Osteoblast (primary cell): ENCODE measurements around the gene CPNE6. TPM values are rescaled to one million over a fixed set of nuclear protein-coding genes. Genes with fewer than 3 reads are reported as not detected.

Experiments
- DNase-seq: peaks from one replicate; pipeline ENCODE4 v3.0.0; 2011; ENCODE audit warnings: low spot score, mixed read lengths; ENCODE audit not compliant: insufficient read length; ENCODE audit errors: missing footprints
- H2AFZ ChIP-seq: 2 replicates; pipeline ENCODE4 v1.6.0; 2011; ENCODE audit warnings: mild to moderate bottlenecking, low read length
- H3K27ac ChIP-seq: 2 replicates; pipeline ENCODE4 v1.5.1; 2011; ENCODE audit warnings: mild to moderate bottlenecking, low read depth, low read length, moderate library complexity
- H3K27me3 ChIP-seq: 2 replicates; pipeline ENCODE4 v1.6.0; 2012; ENCODE audit warnings: mild to moderate bottlenecking, control low read depth, inconsistent platforms, low read length, moderate library complexity; ENCODE audit not compliant: insufficient read depth
- H3K36me3 ChIP-seq: 2 replicates; pipeline ENCODE4 v1.5.1; 2011; ENCODE audit warnings: mild to moderate bottlenecking, low read length, control low read depth, moderate library complexity; ENCODE audit not compliant: insufficient read depth
- H3K4me1 ChIP-seq: 2 replicates; pipeline ENCODE4 v1.5.1; 2011; ENCODE audit warnings: mild to moderate bottlenecking, low read length, control low read depth, moderate library complexity; ENCODE audit not compliant: insufficient read depth
- H3K4me2 ChIP-seq: 2 replicates; pipeline ENCODE4 v1.6.0; 2011; ENCODE audit warnings: mild to moderate bottlenecking, low read length; ENCODE audit not compliant: insufficient read depth
- H3K4me3 ChIP-seq: fragments of 200-600 bp; sonication (generic); 3 replicates; pipeline ENCODE4 v1.5.1; 2012; ENCODE audit warnings: mild to moderate bottlenecking, low read length, inconsistent platforms; ENCODE audit not compliant: insufficient read depth
- H3K79me2 ChIP-seq: 2 replicates; pipeline ENCODE4 v1.6.0; 2012; ENCODE audit warnings: mild to moderate bottlenecking, low read length, control low read depth, inconsistent platforms; ENCODE audit not compliant: insufficient read depth
- H3K9me3 ChIP-seq: 2 replicates; pipeline ENCODE4 v1.5.1; 2011; ENCODE audit warnings: low read depth, low read length, control low read depth
- H4K20me1 ChIP-seq: 2 replicates; pipeline ENCODE4 v1.6.0; 2012; ENCODE audit warnings: mild to moderate bottlenecking, low read length, control low read depth; ENCODE audit not compliant: insufficient read depth
- total RNA-seq: library from RNA; depleted of rRNA; stranded (reverse); fragments of >200 nt; gene quantifications from 2 replicates; pipeline ENCODE4 v1.2.3, GENCODE V29; 2012
- TF ChIP-seq, protein P1 (sequence below): IDR thresholded peaks from 2 replicates; pipeline ENCODE4 v1.5.1; 2011; ENCODE audit warnings: mild to moderate bottlenecking, low read depth, low read length, moderate library complexity; ENCODE audit errors: extremely low read depth

The CPNE6 gene
- total RNA-seq, 1 donor = not detected

DNA sequence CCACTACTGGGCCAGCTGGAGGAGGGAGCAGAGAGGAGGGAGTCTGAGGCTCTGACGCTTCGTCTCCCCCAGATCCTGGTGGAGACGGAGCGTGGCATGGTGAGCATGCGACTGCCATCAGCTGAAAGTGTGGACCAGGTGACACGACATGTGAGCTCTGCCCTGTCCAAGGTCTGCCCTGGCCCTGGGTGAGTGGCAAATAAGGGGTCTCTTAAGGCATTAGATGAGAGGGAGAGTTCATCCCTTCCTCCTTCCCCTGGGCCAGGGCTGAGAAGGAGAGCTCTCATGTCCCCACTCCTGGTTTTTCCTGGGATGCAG lies 17.1 kb upstream of the CPNE6 start:
- Histone ChIP-seq H3K9me3 (no peaks in the 10 kb centered on the region), H2AFZ (no peak overlapping the region), H3K27me3 (peaks cover 30% of the 10 kb centered on the region), H3K36me3 (no peaks in the 10 kb centered on the region), H3K4me3 (no peak overlapping the region), H3K27ac (no peak overlapping the region), H3K4me1 (peaks cover 6% of the 10 kb centered on the region), H4K20me1 (peaks cover 4% of the 10 kb centered on the region), H3K79me2 (no peaks in the 10 kb centered on the region), H3K4me2 (no peak overlapping the region)
- peak; percentile 70 for DNase-seq
- TF ChIP-seq, protein P1, sequence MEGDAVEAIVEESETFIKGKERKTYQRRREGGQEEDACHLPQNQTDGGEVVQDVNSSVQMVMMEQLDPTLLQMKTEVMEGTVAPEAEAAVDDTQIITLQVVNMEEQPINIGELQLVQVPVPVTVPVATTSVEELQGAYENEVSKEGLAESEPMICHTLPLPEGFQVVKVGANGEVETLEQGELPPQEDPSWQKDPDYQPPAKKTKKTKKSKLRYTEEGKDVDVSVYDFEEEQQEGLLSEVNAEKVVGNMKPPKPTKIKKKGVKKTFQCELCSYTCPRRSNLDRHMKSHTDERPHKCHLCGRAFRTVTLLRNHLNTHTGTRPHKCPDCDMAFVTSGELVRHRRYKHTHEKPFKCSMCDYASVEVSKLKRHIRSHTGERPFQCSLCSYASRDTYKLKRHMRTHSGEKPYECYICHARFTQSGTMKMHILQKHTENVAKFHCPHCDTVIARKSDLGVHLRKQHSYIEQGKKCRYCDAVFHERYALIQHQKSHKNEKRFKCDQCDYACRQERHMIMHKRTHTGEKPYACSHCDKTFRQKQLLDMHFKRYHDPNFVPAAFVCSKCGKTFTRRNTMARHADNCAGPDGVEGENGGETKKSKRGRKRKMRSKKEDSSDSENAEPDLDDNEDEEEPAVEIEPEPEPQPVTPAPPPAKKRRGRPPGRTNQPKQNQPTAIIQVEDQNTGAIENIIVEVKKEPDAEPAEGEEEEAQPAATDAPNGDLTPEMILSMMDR = no peak

DNA sequence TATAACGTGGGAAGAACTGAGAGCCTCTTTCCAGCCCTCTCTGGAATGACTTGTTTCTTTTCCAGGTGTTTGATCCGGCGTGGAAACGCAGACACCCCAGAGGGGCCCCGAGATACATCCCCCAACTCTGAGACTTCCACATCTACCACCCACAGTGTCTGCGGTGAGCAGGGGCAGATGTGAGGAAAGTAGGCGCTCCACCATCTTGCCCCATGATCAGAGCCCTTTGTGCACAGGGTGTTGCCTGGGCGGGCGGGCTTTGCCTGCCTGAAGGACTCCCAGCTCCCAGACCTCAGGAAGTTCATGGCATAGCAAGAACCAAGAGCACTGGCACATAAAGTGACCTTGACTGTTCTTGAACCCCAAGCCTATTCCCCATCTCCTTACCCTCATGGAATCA lies 16.7 kb upstream of the CPNE6 start:
- H3K4me2 ChIP-seq = no peak overlapping the region
- no peaks in the 10 kb centered on the region for H3K79me2 ChIP-seq
- peaks cover 4% of the 10 kb centered on the region for H4K20me1 ChIP-seq
- no peak for DNase-seq
- H3K36me3 ChIP-seq = no peaks in the 10 kb centered on the region
- H2AFZ ChIP-seq = no peak overlapping the region
- H3K9me3 ChIP-seq = no peaks in the 10 kb centered on the region
- no peak overlapping the region for H3K27ac ChIP-seq
- no peak overlapping the region for H3K4me3 ChIP-seq
- H3K27me3 ChIP-seq = peaks cover 30% of the 10 kb centered on the region
- TF ChIP-seq, protein P1 = no peak
- peaks cover 6% of the 10 kb centered on the region for H3K4me1 ChIP-seq

DNA sequence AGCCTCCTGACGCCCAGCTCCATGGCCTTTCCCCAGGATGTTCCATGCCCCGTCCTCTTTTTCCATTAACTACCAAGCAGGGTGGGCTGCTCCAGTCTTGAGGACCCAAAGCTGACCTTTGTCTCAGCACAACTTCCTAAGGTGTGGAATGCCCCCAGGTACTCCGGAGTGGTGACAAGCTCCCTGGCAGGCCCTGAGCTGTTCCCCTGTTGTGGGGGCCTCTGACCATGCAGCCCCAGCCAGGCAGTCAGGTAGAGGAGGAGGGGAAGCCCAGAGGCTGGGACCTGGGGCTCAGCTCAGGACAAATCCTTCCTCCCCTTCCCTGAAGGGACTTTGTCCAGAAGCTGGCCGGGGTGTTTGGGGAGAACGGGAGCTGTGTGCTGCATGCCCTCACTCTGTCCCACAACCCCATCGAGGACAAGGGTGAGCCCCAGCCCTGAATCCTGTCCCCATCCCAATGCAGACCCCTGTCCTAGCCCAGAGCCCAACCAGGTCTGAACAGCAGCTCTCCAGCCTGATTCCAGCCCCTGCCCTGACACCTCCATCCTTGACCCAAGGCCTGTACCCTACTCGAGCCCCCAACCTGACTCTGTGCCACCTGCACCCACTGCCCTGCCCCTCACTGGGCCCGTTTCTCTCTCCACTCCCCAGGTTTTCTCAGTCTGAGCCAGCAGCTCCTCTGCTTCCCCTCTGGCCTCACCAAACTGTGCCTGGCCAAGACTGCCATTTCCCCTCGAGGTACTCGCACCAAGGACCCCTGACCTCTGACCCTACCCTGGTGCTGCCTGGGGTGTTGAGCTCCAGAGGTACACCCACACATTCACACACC lies 15.2 kb upstream of the CPNE6 start:
- no peak overlapping the region for H3K4me2 ChIP-seq
- H3K4me1 ChIP-seq = peaks cover 6% of the 10 kb centered on the region
- H3K79me2 ChIP-seq = no peaks in the 10 kb centered on the region
- no peak overlapping the region for H2AFZ ChIP-seq
- no peaks in the 10 kb centered on the region for H3K9me3 ChIP-seq
- peak; percentile 50 for DNase-seq
- no peaks in the 10 kb centered on the region for H3K36me3 ChIP-seq
- TF ChIP-seq, protein P1 = no peak
- no peak overlapping the region for H3K4me3 ChIP-seq
- peaks cover 4% of the 10 kb centered on the region for H4K20me1 ChIP-seq
- H3K27ac ChIP-seq = no peak overlapping the region
- H3K27me3 ChIP-seq = peaks cover 18% of the 10 kb centered on the region

DNA sequence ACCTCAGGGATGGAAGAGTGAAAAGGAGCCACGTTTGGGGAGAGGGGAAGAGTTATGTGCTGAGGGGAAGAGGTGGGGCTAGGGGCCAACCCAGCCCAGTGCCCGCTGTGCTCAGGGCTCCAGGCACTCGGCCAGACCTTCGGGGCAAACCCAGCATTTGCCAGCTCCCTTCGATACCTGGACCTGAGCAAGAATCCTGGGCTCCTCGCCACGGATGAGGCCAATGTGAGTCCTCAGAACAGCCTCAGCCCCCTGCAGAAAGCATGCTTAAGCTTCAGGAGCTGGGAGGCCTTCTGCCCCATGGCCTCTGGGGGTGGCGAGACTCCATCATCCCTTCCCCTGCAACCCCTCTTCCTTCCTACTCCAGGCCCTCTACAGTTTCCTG lies 14.6 kb upstream of the CPNE6 start:
- peaks cover 4% of the 10 kb centered on the region for H4K20me1 ChIP-seq
- peaks cover 13% of the 10 kb centered on the region for H3K27me3 ChIP-seq
- H3K27ac ChIP-seq = no peak overlapping the region
- peaks cover 6% of the 10 kb centered on the region for H3K4me1 ChIP-seq
- TF ChIP-seq, protein P1 = no peak
- H3K36me3 ChIP-seq = no peaks in the 10 kb centered on the region
- DNase-seq = peak; percentile 49
- no peaks in the 10 kb centered on the region for H3K9me3 ChIP-seq
- no peaks in the 10 kb centered on the region for H3K79me2 ChIP-seq
- H3K4me2 ChIP-seq = no peak overlapping the region
- no peak overlapping the region for H2AFZ ChIP-seq
- H3K4me3 ChIP-seq = no peak overlapping the region
